Parathyroid adenoma (tissue), 2 donors: Measurements from ENCODE around the gene C14orf132.

Source experiments
- H2AFZ ChIP-seq: fragments of 300-600 bp; sonication (generic); one replicate; pipeline ENCODE4 v1.7.0; 2017; ENCODE audit warnings: antibody characterized with exemption, mild to moderate bottlenecking
- H3K27ac ChIP-seq: fragments of 300-600 bp; sonication (generic); one replicate; pipeline ENCODE4 v1.7.0; 2017
- H3K27me3 ChIP-seq: fragments of 300-600 bp; sonication (generic); one replicate; pipeline ENCODE4 v1.7.0; 2017; ENCODE audit warnings: low read length; ENCODE audit not compliant: control insufficient read depth, insufficient read depth
- H3K36me3 ChIP-seq: fragments of 300-600 bp; sonication (generic); one replicate; pipeline ENCODE4 v1.7.0; 2017; ENCODE audit warnings: low read length; ENCODE audit not compliant: control insufficient read depth, insufficient read depth
- H3K4me1 ChIP-seq: fragments of 300-600 bp; sonication (generic); one replicate; pipeline ENCODE4 v1.7.0; 2017; ENCODE audit warnings: control low read depth
- H3K4me2 ChIP-seq: fragments of 300-600 bp; sonication (generic); one replicate; pipeline ENCODE4 v1.7.0; 2017; ENCODE audit warnings: low read length
- H3K4me3 ChIP-seq: fragments of 300-600 bp; sonication (generic); one replicate; pipeline ENCODE4 v1.7.0; 2017; ENCODE audit warnings: low read depth, low read length
- H3K79me2 ChIP-seq: fragments of 300-600 bp; sonication (generic); one replicate; pipeline ENCODE4 v1.7.0; 2017; ENCODE audit warnings: control low read depth
- H3K9ac ChIP-seq: fragments of 300-600 bp; sonication (generic); one replicate; pipeline ENCODE4 v1.7.0; 2017; ENCODE audit warnings: mild to moderate bottlenecking
- H3K9me3 ChIP-seq: fragments of 300-600 bp; sonication (generic); one replicate; pipeline ENCODE4 v1.7.0; 2017; ENCODE audit warnings: low read length; ENCODE audit not compliant: control insufficient read depth
- CTCF ChIP-seq: fragments of 300-600 bp; sonication (generic); IDR thresholded peaks from one replicate; pipeline ENCODE4 v1.7.0; 2017; ENCODE audit warnings: antibody characterized with exemption, mild to moderate bottlenecking
- donor health status: primary hyperparathyroidism.

C14orf132 gene

GRCh38 chr14:96082420-96083300 lies 43.5 kb downstream of the C14orf132 start:
- Histone ChIP-seq H3K4me1 (no peaks in the 10 kb centered on the region), H3K4me3 (no peak overlapping the region), H3K9me3 (no peaks in the 10 kb centered on the region), H3K9ac (no peak overlapping the region), H3K36me3 (no peaks in the 10 kb centered on the region), H3K27me3 (no peaks in the 10 kb centered on the region), H2AFZ (no peak overlapping the region), H3K4me2 (no peak overlapping the region), H3K79me2 (no peaks in the 10 kb centered on the region), H3K27ac (no peak overlapping the region)
- no peak for TF ChIP-seq CTCF

GRCh38 chr14:96083667-96084320 lies 44.6 kb downstream of the C14orf132 start:
- H3K9me3 ChIP-seq: no peaks in the 10 kb centered on the region
- no peaks in the 10 kb centered on the region for H3K4me1 ChIP-seq
- no peaks in the 10 kb centered on the region for H3K27me3 ChIP-seq
- no peak overlapping the region for H2AFZ ChIP-seq
- no peak overlapping the region for H3K27ac ChIP-seq
- H3K9ac ChIP-seq: no peak overlapping the region
- TF ChIP-seq CTCF: no peak
- H3K36me3 ChIP-seq: no peaks in the 10 kb centered on the region
- H3K4me2 ChIP-seq: no peak overlapping the region
- no peak overlapping the region for H3K4me3 ChIP-seq
- H3K79me2 ChIP-seq: no peaks in the 10 kb centered on the region

- Histone ChIP-seq H3K79me2 (no peaks in the 10 kb centered on the region), H3K4me1 (no peaks in the 10 kb centered on the region), H3K36me3 (no peaks in the 10 kb centered on the region), H3K27me3 (no peaks in the 10 kb centered on the region), H3K9ac (no peak overlapping the region), H2AFZ (no peak overlapping the region), H3K9me3 (no peaks in the 10 kb centered on the region), H3K4me2 (no peak overlapping the region), H3K4me3 (no peak overlapping the region), H3K27ac (no peak overlapping the region)
- TF ChIP-seq CTCF: no peak
Measured at GRCh38 chr14:96084796-96085195, 45.6 kb downstream of the C14orf132 start.

- no peaks in the 10 kb centered on the region for H3K27me3 ChIP-seq
- no peak overlapping the region for H3K9ac ChIP-seq
- no peak overlapping the region for H3K4me3 ChIP-seq
- no peaks in the 10 kb centered on the region for H3K36me3 ChIP-seq
- no peaks in the 10 kb centered on the region for H3K9me3 ChIP-seq
- H2AFZ ChIP-seq: no peak overlapping the region
- H3K79me2 ChIP-seq: no peaks in the 10 kb centered on the region
- no peak overlapping the region for H3K27ac ChIP-seq
- no peak overlapping the region for H3K4me2 ChIP-seq
- no peak for TF ChIP-seq CTCF
- H3K4me1 ChIP-seq: no peaks in the 10 kb centered on the region
Measured at GRCh38 chr14:96085369-96085768, 46.2 kb downstream of the C14orf132 start.
